ENCODE data around the gene ASIC4. TPM values are rescaled to one million over a fixed set of nuclear protein-coding genes. Genes with fewer than 3 reads are reported as not detected.

ASIC4 gene
- polyA plus RNA-seq, 1 donor: 0.20 TPM

- no peak for DNase-seq
These were observed 554 bp downstream of the ASIC4 start for GRCh38 chr2:219514836-219515235.

- no peak for DNase-seq
These were observed 1.8 kb downstream of the ASIC4 start for GRCh38 chr2:219515874-219516629.

GRCh38 chr2:219516888-219517287 is 2.6 kb downstream of the ASIC4 start:
- no peak for DNase-seq

GRCh38 chr2:219517954-219518778 is 3.9 kb downstream of the ASIC4 start:
- no peak for DNase-seq

GRCh38 chr2:219519526-219519916 is 5.2 kb downstream of the ASIC4 start:
- DNase-seq: no peak

- no peak for DNase-seq
These were observed 5.8 kb downstream of the ASIC4 start for GRCh38 chr2:219520079-219520478.

GRCh38 chr2:219521066-219521880 is 7.0 kb downstream of the ASIC4 start:
- DNase-seq: no peak

- no peak for DNase-seq
These were observed 8.1 kb downstream of the ASIC4 start for GRCh38 chr2:219522111-219523030.

GRCh38 chr2:219523031-219523671 is 8.9 kb downstream of the ASIC4 start:
- DNase-seq: no peak

- no peak for DNase-seq
These were observed 10.5 kb downstream of the ASIC4 start for GRCh38 chr2:219524817-219525216.

- no peak for DNase-seq
These were observed 11.4 kb downstream of the ASIC4 start for GRCh38 chr2:219525533-219526232.

GRCh38 chr2:219526320-219527075 is 12.2 kb downstream of the ASIC4 start:
- no peak for DNase-seq

GRCh38 chr2:219527076-219527394 is 12.8 kb downstream of the ASIC4 start:
- DNase-seq: no peak

- DNase-seq: no peak
These were observed 13.2 kb downstream of the ASIC4 start for GRCh38 chr2:219527472-219527871.

GRCh38 chr2:219530048-219530963 is 16.0 kb downstream of the ASIC4 start:
- peak; percentile 79 for DNase-seq

GRCh38 chr2:219531639-219532377 is 17.5 kb downstream of the ASIC4 start:
- DNase-seq: no peak

GRCh38 chr2:219532378-219532649 is 18.0 kb downstream of the ASIC4 start:
- DNase-seq: no peak
